ENCODE measurements around the gene IL1RAPL1.

GRCh38 chrX:29880977-29881376 lies 1293.7 kb downstream of the IL1RAPL1 start:
- TF ChIP-seq CTCF (IDR thresholded peaks at IDR 0.05; ENCODE audit: poor library complexity, severe bottlenecking) (no peak), TAF1 (IDR thresholded peaks at IDR 0.05; ENCODE audit: low read depth) (no peak), POLR2AphosphoS5 (IDR thresholded peaks at IDR 0.05) (no peak), REST (IDR thresholded peaks at IDR 0.05; ENCODE audit: borderline replicate concordance) (no peak), MXI1 (conservative IDR thresholded peaks at IDR 0.05; ENCODE audit: poor library complexity, severe bottlenecking) (no peak)
